H9 (cell line): Measurements from ENCODE around the gene ITSN1. TPM values are rescaled to one million over a fixed set of nuclear protein-coding genes. Genes with fewer than 3 reads are reported as not detected.

Experiments
- DNase-seq: peaks from one replicate; pipeline ENCODE4 v3.0.0-alpha.2; 2017
- H2AFZ ChIP-seq: one replicate; pipeline ENCODE4 v1.6.1; 2013; ENCODE audit warnings: mild to moderate bottlenecking, low read length, control low read depth, moderate library complexity
- H2AK5ac ChIP-seq: 2 replicates; pipeline ENCODE4 v1.6.1; 2013; ENCODE audit warnings: low read length, control low read depth, mixed read lengths; ENCODE audit not compliant: insufficient read length
- H2BK120ac ChIP-seq: one replicate; pipeline ENCODE4 v1.6.1; 2013; ENCODE audit warnings: low read depth, mild to moderate bottlenecking, low read length, control low read depth, inconsistent platforms; ENCODE audit not compliant: poor library complexity, severe bottlenecking
- H2BK12ac ChIP-seq: 2 replicates; pipeline ENCODE4 v1.6.1; 2013; ENCODE audit warnings: low read length, control low read depth, mixed read lengths, low read depth; ENCODE audit not compliant: insufficient read length
- H2BK15ac ChIP-seq: 2 replicates; pipeline ENCODE4 v1.6.1; 2013; ENCODE audit warnings: low read depth, low read length, control low read depth
- H2BK20ac ChIP-seq: one replicate; pipeline ENCODE4 v1.6.1; 2013; ENCODE audit warnings: low read depth, mild to moderate bottlenecking, low read length, control low read depth, inconsistent platforms; ENCODE audit not compliant: poor library complexity, severe bottlenecking
- H2BK5ac ChIP-seq: 2 replicates; pipeline ENCODE4 v1.6.1; 2013; ENCODE audit warnings: low read length, control low read depth, mixed read lengths; ENCODE audit not compliant: insufficient read length
- H3K14ac ChIP-seq: 2 replicates; pipeline ENCODE4 v1.6.1; 2013; ENCODE audit warnings: low read length, control low read depth; ENCODE audit not compliant: insufficient read depth
- H3K18ac ChIP-seq: 2 replicates; pipeline ENCODE4 v1.6.1; 2013; ENCODE audit warnings: low read depth, mild to moderate bottlenecking, mixed read lengths, low read length, control low read depth; ENCODE audit not compliant: insufficient read length
- H3K23ac ChIP-seq: 2 replicates; pipeline ENCODE4 v1.6.1; 2013; ENCODE audit warnings: low read length, control low read depth, mixed read lengths, low read depth; ENCODE audit not compliant: insufficient read length
- H3K23me2 ChIP-seq: 2 replicates; pipeline ENCODE4 v1.6.1; 2013; ENCODE audit warnings: low read depth, mild to moderate bottlenecking, mixed read lengths, low read length, control low read depth; ENCODE audit not compliant: insufficient read length, poor library complexity, severe bottlenecking
- H3K27ac ChIP-seq: 2 replicates; pipeline ENCODE4 v1.5.1; 2013; ENCODE audit warnings: low read length, control low read depth, mixed read lengths, low read depth; ENCODE audit not compliant: insufficient read length
- H3K27me3 ChIP-seq: 2 replicates; pipeline ENCODE4 v1.6.1; 2013; ENCODE audit warnings: low read length, control low read depth, inconsistent platforms; ENCODE audit not compliant: insufficient read depth
- H3K4ac ChIP-seq: 2 replicates; pipeline ENCODE4 v1.6.1; 2013; ENCODE audit warnings: low read depth, mild to moderate bottlenecking, control low read depth, inconsistent platforms, low read length, moderate library complexity
- H3K4me1 ChIP-seq: 2 replicates; pipeline ENCODE4 v1.6.1; 2013; ENCODE audit warnings: low read length, control low read depth, inconsistent platforms; ENCODE audit not compliant: insufficient read depth
- H3K4me2 ChIP-seq: 2 replicates; pipeline ENCODE4 v1.6.1; 2013; ENCODE audit warnings: low read length, control low read depth, mixed read lengths; ENCODE audit not compliant: insufficient read length, insufficient read depth
- H3K56ac ChIP-seq: 2 replicates; pipeline ENCODE4 v1.6.1; 2013; ENCODE audit warnings: low read depth, mild to moderate bottlenecking, mixed read lengths, low read length, control low read depth; ENCODE audit not compliant: insufficient read length
- H3K79me1 ChIP-seq: 2 replicates; pipeline ENCODE4 v1.6.1; 2013; ENCODE audit warnings: low read depth, mild to moderate bottlenecking, moderate library complexity, low read length, control low read depth, inconsistent platforms; ENCODE audit not compliant: insufficient read depth, poor library complexity, severe bottlenecking
- H3K79me2 ChIP-seq: 2 replicates; pipeline ENCODE4 v1.6.1; 2013; ENCODE audit warnings: low read length, control low read depth, inconsistent platforms; ENCODE audit not compliant: insufficient read depth
- H3K9ac ChIP-seq: 2 replicates; pipeline ENCODE4 v1.6.1; 2013; ENCODE audit warnings: low read length, control low read depth, mixed read lengths; ENCODE audit not compliant: insufficient read length; ENCODE audit errors: extremely low read depth
- H3K9me3 ChIP-seq: one replicate; pipeline ENCODE4 v1.6.1; 2013; ENCODE audit warnings: low read depth, low read length, inconsistent platforms; ENCODE audit not compliant: control insufficient read depth
- H3T11ph ChIP-seq: one replicate; pipeline ENCODE4 v1.6.1; 2013; ENCODE audit warnings: mild to moderate bottlenecking, low read length, control low read depth, inconsistent platforms
- H4K20me1 ChIP-seq: one replicate; pipeline ENCODE4 v1.6.1; 2013; ENCODE audit not compliant: control insufficient read depth, insufficient read length, insufficient read depth
- H4K5ac ChIP-seq: 2 replicates; pipeline ENCODE4 v1.6.1; 2013; ENCODE audit warnings: low read depth, mild to moderate bottlenecking, mixed read lengths, low read length, control low read depth; ENCODE audit not compliant: insufficient read length
- H4K8ac ChIP-seq: replicated peaks from 2 replicates; pipeline ENCODE4 v1.6.1; 2013; ENCODE audit warnings: low read length, control low read depth, mixed read lengths, low read depth; ENCODE audit not compliant: insufficient read length
- H4K91ac ChIP-seq: 2 replicates; pipeline ENCODE4 v1.6.1; 2013; ENCODE audit warnings: low read depth, mild to moderate bottlenecking, moderate library complexity, mixed read lengths, low read length, control low read depth; ENCODE audit not compliant: insufficient read length
- H3K27ac Mint-ChIP-seq, 3 experiments: 2 replicates in 2 of 3; 3 replicates in 1 of 3; pipeline ENCODE4 v1.8.0; 2020 to 2021; ENCODE audit warnings: mixed read lengths in 3 of 3, mild to moderate bottlenecking in 1 of 3, moderate library complexity in 1 of 3
- H3K27me3 Mint-ChIP-seq: 2 replicates; pipeline ENCODE4 v1.8.0; 2021; ENCODE audit warnings: low read depth, mild to moderate bottlenecking, moderate library complexity, mixed read lengths
- H3K36me3 Mint-ChIP-seq, 3 experiments: 2 replicates in 2 of 3; 3 replicates in 1 of 3; pipeline ENCODE4 v1.8.0; 2020 to 2021; ENCODE audit warnings: low read depth in 3 of 3, mixed read lengths in 3 of 3; ENCODE audit not compliant: insufficient read depth in 1 of 3
- H3K4me1 Mint-ChIP-seq, 2 experiments: 2 replicates each; pipeline ENCODE4 v1.8.0; 2020; ENCODE audit warnings: mixed read lengths in 2 of 2
- H3K4me3 Mint-ChIP-seq, 2 experiments: 2 replicates in 1 of 2; 3 replicates in 1 of 2; pipeline ENCODE4 v1.8.0; 2020 to 2021; ENCODE audit warnings: mild to moderate bottlenecking in 2 of 2, mixed read lengths in 2 of 2, moderate library complexity in 1 of 2
- H3K9me3 Mint-ChIP-seq, 2 experiments: 2 replicates in 1 of 2; 3 replicates in 1 of 2; pipeline ENCODE4 v1.8.0; 2020; ENCODE audit warnings: mild to moderate bottlenecking in 2 of 2, mixed read lengths in 2 of 2, moderate library complexity in 1 of 2
- WGBS: extraction: QIAGEN DNeasy Blood & Tissue Kit; methylation state at CpG from one replicate; pipeline ENCODE4 v1.1.7; 2013; ENCODE audit warnings: missing lambda C conversion rate, low lambda C conversion rate, mixed read lengths; ENCODE audit not compliant: insufficient read length; ENCODE audit errors: extremely low coverage; 5-methylcytosine and 5-hydroxymethylcytosine counted together
- total RNA-seq: library from RNA; stranded (reverse); gene quantifications from 2 replicates; pipeline ENCODE4 v1.2.1, GENCODE V29; 2021
- TF ChIP-seq, protein P1 (sequence below): fragments of 200-600 bp; sonication (generic); conservative IDR thresholded peaks from 3 replicates; pipeline ENCODE4 v1.8.0; 2021; ENCODE audit warnings: antibody characterized with exemption, mild to moderate bottlenecking

ITSN1 gene
- total RNA-seq, 1 experiment from 2014 or later = 94.2 TPM

DNA sequence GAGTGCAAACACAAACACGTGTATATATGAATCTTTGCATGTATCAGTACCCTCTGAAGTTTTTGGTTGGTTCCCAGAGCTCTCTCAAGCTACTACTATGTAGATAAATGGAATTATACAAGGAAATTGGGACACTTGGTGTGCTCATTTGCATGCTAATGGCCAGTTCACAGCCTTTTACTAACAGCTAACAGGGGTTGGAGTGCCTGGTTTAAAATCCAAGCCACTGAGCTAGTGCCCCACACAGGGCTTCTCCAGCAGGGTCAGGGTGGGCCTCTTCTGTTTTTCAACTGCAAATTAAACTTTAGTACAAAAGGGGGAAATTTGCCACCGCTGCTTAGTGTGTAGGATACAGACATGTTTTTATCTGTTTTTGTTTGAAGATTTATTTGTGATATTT lies 152.3 kb downstream of the ITSN1 start:
- H3K4me3 Mint-ChIP-seq = peak overlapping the region; percentile 16 to 61; a peak in 3 of 5 replicates
- H2BK12ac ChIP-seq = no peak overlapping the region
- H4K20me1 ChIP-seq = no peaks in the 10 kb centered on the region
- WGBS = no CpG with 5 or more reads among the region's 2 CpGs
- no peak overlapping the region for H3K4ac ChIP-seq
- H3K23ac ChIP-seq = no peak overlapping the region
- H3K27ac Mint-ChIP-seq = peak overlapping the region in 2 of 3 experiments; percentile 65 to 72; a peak in 5 of 7 replicates
- no peak overlapping the region for H2BK5ac ChIP-seq
- H4K5ac ChIP-seq = no peak overlapping the region
- H2AFZ ChIP-seq = no peak overlapping the region
- no peak overlapping the region for H2BK120ac ChIP-seq
- H3K9ac ChIP-seq = no peak overlapping the region
- no peaks in the 10 kb centered on the region for H3K23me2 ChIP-seq
- peaks cover 31 to 38% of the 10 kb centered on the region in 2 experiments for H3K4me1 Mint-ChIP-seq
- H3K27ac ChIP-seq = no peak overlapping the region
- no peak overlapping the region for H2BK15ac ChIP-seq
- no peaks in the 10 kb centered on the region for H3K9me3 Mint-ChIP-seq
- no peak overlapping the region for H4K91ac ChIP-seq
- H4K8ac ChIP-seq = no peak overlapping the region
- no peaks in the 10 kb centered on the region for H3K9me3 ChIP-seq
- TF ChIP-seq, protein P1, sequence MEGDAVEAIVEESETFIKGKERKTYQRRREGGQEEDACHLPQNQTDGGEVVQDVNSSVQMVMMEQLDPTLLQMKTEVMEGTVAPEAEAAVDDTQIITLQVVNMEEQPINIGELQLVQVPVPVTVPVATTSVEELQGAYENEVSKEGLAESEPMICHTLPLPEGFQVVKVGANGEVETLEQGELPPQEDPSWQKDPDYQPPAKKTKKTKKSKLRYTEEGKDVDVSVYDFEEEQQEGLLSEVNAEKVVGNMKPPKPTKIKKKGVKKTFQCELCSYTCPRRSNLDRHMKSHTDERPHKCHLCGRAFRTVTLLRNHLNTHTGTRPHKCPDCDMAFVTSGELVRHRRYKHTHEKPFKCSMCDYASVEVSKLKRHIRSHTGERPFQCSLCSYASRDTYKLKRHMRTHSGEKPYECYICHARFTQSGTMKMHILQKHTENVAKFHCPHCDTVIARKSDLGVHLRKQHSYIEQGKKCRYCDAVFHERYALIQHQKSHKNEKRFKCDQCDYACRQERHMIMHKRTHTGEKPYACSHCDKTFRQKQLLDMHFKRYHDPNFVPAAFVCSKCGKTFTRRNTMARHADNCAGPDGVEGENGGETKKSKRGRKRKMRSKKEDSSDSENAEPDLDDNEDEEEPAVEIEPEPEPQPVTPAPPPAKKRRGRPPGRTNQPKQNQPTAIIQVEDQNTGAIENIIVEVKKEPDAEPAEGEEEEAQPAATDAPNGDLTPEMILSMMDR = no peak; the same call in 2 of the 3 replicates
- no peak overlapping the region for H3K14ac ChIP-seq
- no peaks in the 10 kb centered on the region for H3K79me2 ChIP-seq
- H2AK5ac ChIP-seq = no peak overlapping the region
- no peaks in the 10 kb centered on the region for H3K27me3 Mint-ChIP-seq
- H3K27me3 ChIP-seq = no peaks in the 10 kb centered on the region
- H3K18ac ChIP-seq = no peak overlapping the region
- H2BK20ac ChIP-seq = no peak overlapping the region
- H3K36me3 Mint-ChIP-seq = peaks cover 16 to 51% (median 38%) of the 10 kb centered on the region in 3 experiments; a peak in 6 of 7 replicates
- H3T11ph ChIP-seq = no peak overlapping the region
- H3K79me1 ChIP-seq = no peaks in the 10 kb centered on the region
- H3K4me1 ChIP-seq = peaks cover 12% of the 10 kb centered on the region
- peak; percentile 42 for DNase-seq
- peak overlapping the region; percentile 17 for H3K4me2 ChIP-seq
- H3K56ac ChIP-seq = no peak overlapping the region
